Esophagus squamous epithelium (tissue), 5 donors: ENCODE measurements around the gene PEX11A. TPM values are rescaled to one million over a fixed set of nuclear protein-coding genes. Genes with fewer than 3 reads are reported as not detected.

Experiments used
- DNase-seq: peaks from one replicate; lab custom pipeline; 2025; lab: John Stamatoyannopoulos, UW
- H3K27ac ChIP-seq, 4 donors: fragments of 200-600 bp; sonication (generic); one replicate each; pipeline ENCODE4 v1.5.1; 2016 to 2019; ENCODE audit warnings: mild to moderate bottlenecking in 1 of 4
- H3K27me3 ChIP-seq, 4 donors: fragments of 200-600 bp; sonication (generic); 1 replicate in 3 of 4; 2 replicates in 1 of 4; pipeline versions ENCODE4 v1.5.1 to v1.6.0; 2017 to 2021; ENCODE audit warnings: antibody characterized with exemption in 1 of 4
- H3K36me3 ChIP-seq, 3 donors: fragments of 200-600 bp; sonication (generic); one replicate each; pipeline ENCODE4 v1.5.1; 2016 to 2019
- H3K4me1 ChIP-seq, 3 donors: fragments of 200-600 bp; sonication (generic); one replicate each; pipeline ENCODE4 v1.5.1; 2017 to 2019
- H3K4me3 ChIP-seq, 4 donors: fragments of 200-600 bp; sonication (generic); 1 replicate in 3 of 4; 2 replicates in 1 of 4; pipeline ENCODE4 v1.5.1; 2016 to 2019; ENCODE audit warnings: mild to moderate bottlenecking in 2 of 4, moderate library complexity in 1 of 4
- H3K9me3 ChIP-seq, 3 donors: fragments of 200-600 bp; sonication (generic); one replicate each; pipeline ENCODE4 v1.5.1; 2016 to 2019
- CTCF ChIP-seq, 6 experiments: fragments of 450-650 bp in 4 of 6; fragments of 200-600 bp in 2 of 6; sonication (generic) in 2 of 6; IDR thresholded peaks; one replicate each; pipeline ENCODE4 v1.5.1; 2016 to 2019; ENCODE audit warnings: antibody characterized with exemption in 6 of 6, mild to moderate bottlenecking in 4 of 6, moderate library complexity in 4 of 6
- POLR2A ChIP-seq, 4 donors: fragments of 450-650 bp; IDR thresholded peaks; one replicate each; pipeline ENCODE4 v1.6.1; 2017; ENCODE audit warnings: antibody characterized with exemption in 4 of 4, mild to moderate bottlenecking in 4 of 4, moderate library complexity in 3 of 4
- WGBS, 2 donors: methylation state at CpG; one replicate each; pipeline ENCODE4 v1.1.5; 2018; 5-methylcytosine and 5-hydroxymethylcytosine counted together
- intact Hi-C: fragments of 100-400 bp; cut with DNase I; formaldehyde crosslinking; loops from one replicate; pipeline ENCODE4 v1.15.0; 2022
- small RNA-seq, 4 donors: library from RNA; depleted of rRNA; stranded (forward); fragments of <200 nt; gene quantifications; one replicate each; pipeline ENCODE3, GENCODE V24; 2016
- total RNA-seq, 4 donors: library from RNA; depleted of rRNA; stranded (reverse); fragments of >200 nt; gene quantifications; one replicate each; pipeline ENCODE4 v1.1.0, GENCODE V29; 2016
- donor health status: DM: yes; HTN: yes; CAD: no.

PEX11A gene
- total RNA-seq, 4 donors from 2014 or later = 3.1 to 6.7 (median 5.6) TPM

- Histone ChIP-seq H3K4me1 (no peaks in the 10 kb centered on the region), H3K4me3 (no peak overlapping the region), H3K27me3 (no peaks in the 10 kb centered on the region), H3K9me3 (no peaks in the 10 kb centered on the region), H3K36me3 (peaks cover 7 to 58% (median 29%) of the 10 kb centered on the region in 3 donors), H3K27ac (no peak overlapping the region)
- intact Hi-C loops = no loop called here
- 96 to 97% methylated on average over 8 to 13 of the region's 18 CpGs for WGBS, 2 donors
- TF ChIP-seq POLR2A (IDR thresholded peaks at IDR 0.05) = no peak
- no peak for TF ChIP-seq CTCF (IDR thresholded peaks at IDR 0.05)
- DNase-seq = no peak
Measured at GRCh38 chr15:89632563-89633430, 57.8 kb downstream of the PEX11A start.

- Histone ChIP-seq H3K36me3 (peaks cover 7 to 67% (median 29%) of the 10 kb centered on the region in 3 donors), H3K9me3 (no peaks in the 10 kb centered on the region), H3K27me3 (no peaks in the 10 kb centered on the region), H3K27ac (no peak overlapping the region), H3K4me3 (no peak overlapping the region), H3K4me1 (no peaks in the 10 kb centered on the region)
- no peak for DNase-seq
- 87 to 90% methylated on average over 10 of the region's 10 CpGs for WGBS, 2 donors
- no peak for TF ChIP-seq CTCF (IDR thresholded peaks at IDR 0.05)
- no peak for TF ChIP-seq POLR2A (IDR thresholded peaks at IDR 0.05)
- intact Hi-C loops = no loop called here
Measured at GRCh38 chr15:89631902-89632264, 58.7 kb downstream of the PEX11A start.

Small RNA genes lying within 50 kb of the gene (small RNA-seq; reads per million reads assigned to genes)
- gene RNU6-132P = 0 reads per million in 4 donors

Other genes with a start within 250 kb of the PEX11A start
- 1,000 to 10,000 TPM; 2,342 to 7,076 (median 3,336) TPM for gene RHCG, start 194.2 kb downstream of the PEX11A start, total RNA-seq
- gene TICRR, start 115.3 kb downstream of the PEX11A start, total RNA-seq = 10 to 100 TPM in 2 of 4 donors, 1 to 10 TPM in 2; 8.4 to 33.7 (median 10.1) TPM
- 1 to 10 TPM in 1 of 4 donors, under 1 TPM in 3; 0.35 to 3.4 (median 0.54) TPM for gene KIF7, start 35.3 kb downstream of the PEX11A start, total RNA-seq
- gene PLIN1, start 11.4 kb downstream of the PEX11A start, total RNA-seq = 1 to 10 TPM in 2 of 4 donors, under 1 TPM in 2; 0.26 to 3.6 (median 0.91) TPM
- not detected for gene WDR93, start 57 bp upstream of the PEX11A start, total RNA-seq
- gene MESP1, start 60.5 kb upstream of the PEX11A start, total RNA-seq = under 1 TPM in 2 of 4 donors, not detected in 2; 0.23 to 0.42 TPM
- 1 to 10 TPM in 1 of 4 donors, under 1 TPM in 2, not detected in 1; 0.59 to 2.4 (median 0.83) TPM for gene MESP2, start 85.6 kb upstream of the PEX11A start, total RNA-seq
- gene ANPEP, start 124.1 kb upstream of the PEX11A start, total RNA-seq = 10 to 100 TPM in 1 of 4 donors, 1 to 10 TPM in 3; 1.1 to 10.3 (median 3.4) TPM
- 10 to 100 TPM; 18.2 to 49.0 (median 30.3) TPM for gene AP3S2, start 203.2 kb upstream of the PEX11A start, total RNA-seq
- gene ARPIN, start 222.2 kb upstream of the PEX11A start, total RNA-seq = 10 to 100 TPM; 11.0 to 17.9 (median 14.2) TPM